Kidney (tissue), 14 donors: Measurements from ENCODE around the gene L3MBTL3. TPM values are rescaled to one million over a fixed set of nuclear protein-coding genes. Genes with fewer than 3 reads are reported as not detected.

Experiments
- DNase-seq, 5 donors: peaks; one replicate each; pipeline ENCODE4 v3.0.0-alpha.2; 2013 to 2020
- FAIRE-seq: peaks from 2 replicates; lab custom pipeline; 2012; peaks lifted over from hg19 to GRCh38; lab: Jason Lieb, UNC
- H3K27ac ChIP-seq, 2 donors: one replicate each; pipeline ENCODE4 v1.7.0; 2013; ENCODE audit warnings: low read depth in 2 of 2, low read length in 2 of 2, inconsistent platforms in 1 of 2
- H3K27me3 ChIP-seq: one replicate; pipeline ENCODE4 v1.7.1; 2013; ENCODE audit warnings: low read length, inconsistent platforms; ENCODE audit not compliant: control insufficient read depth, insufficient read depth
- H3K36me3 ChIP-seq, 3 donors: one replicate each; pipeline versions ENCODE4 v1.7.0 to v1.7.1; 2013; ENCODE audit warnings: low read length in 3 of 3, control low read depth in 1 of 3, inconsistent platforms in 1 of 3; ENCODE audit not compliant: insufficient read depth in 3 of 3, control insufficient read depth in 2 of 3
- H3K4me1 ChIP-seq, 3 donors: one replicate each; pipeline versions ENCODE4 v1.7.0 to v1.7.1; 2013; ENCODE audit warnings: low read length in 3 of 3, inconsistent platforms in 1 of 3, low read depth in 1 of 3; ENCODE audit not compliant: control insufficient read depth in 2 of 3, insufficient read depth in 2 of 3
- H3K4me3 ChIP-seq, 3 donors: one replicate each; pipeline versions ENCODE4 v1.7.0 to v1.8.1; 2013; ENCODE audit warnings: low read length in 3 of 3, control low read depth in 1 of 3, inconsistent platforms in 1 of 3
- H3K9ac ChIP-seq, 3 donors: one replicate each; pipeline versions ENCODE4 v1.7.0 to v1.7.1; 2013; ENCODE audit warnings: low read length in 3 of 3, control low read depth in 1 of 3, inconsistent platforms in 1 of 3
- H3K9me3 ChIP-seq, 3 donors: one replicate each; pipeline versions ENCODE4 v1.7.0 to v1.7.1; 2013; ENCODE audit warnings: low read length in 3 of 3, control low read depth in 1 of 3, inconsistent platforms in 1 of 3; ENCODE audit not compliant: control insufficient read depth in 2 of 3, insufficient read depth in 1 of 3
- CTCF ChIP-seq: IDR thresholded peaks from 3 replicates; pipeline ENCODE4 v1.5.1; 2012; ENCODE audit warnings: mild to moderate bottlenecking, moderate library complexity, borderline replicate concordance; ENCODE audit not compliant: insufficient read depth; ENCODE audit errors: extremely low read depth
- intact Hi-C: fragments of 100-400 bp; cut with DNase I; formaldehyde crosslinking; loops from one replicate; pipeline ENCODE4 v1.11.1; 2022
- polyA plus RNA-seq: library from polyadenylated mRNA; stranded (reverse); fragments of 350-450 nt; fragmentation: Illumina TruSeq; extraction: RNeasy Lipid Tissue Mini Kit (QIAGEN cat#74804); gene quantifications from one replicate; pipeline ENCODE4 v1.2.3, GENCODE V29; 2014; ENCODE audit warnings: low read depth, low replicate concordance; ENCODE audit not compliant: insufficient read depth
- total RNA-seq: library from RNA; stranded (reverse); fragmentation: NEBNext Ultra II Directional; extraction: Animal tissue kit (Norgen Biotek cat#: 25700); gene quantifications from one replicate; pipeline ENCODE4 v1.2.1, GENCODE V29; 2021
- donor health status: control.
- donor health status: control.
- donor health status: control.
- donor health status: control.
- donor health status: control.
- donor health status: DM: yes; HTN: yes; CAD: no.
- donor health status: Normal renal cell carcinoma (clear cell type).

Gene L3MBTL3
- total and polyA plus RNA-seq, 2 donors from 2014 or later = 4.3 to 13.0 TPM

- no peak for FAIRE-seq
- H3K9me3 ChIP-seq = no peaks in the 10 kb centered on the region
- H3K4me1 ChIP-seq = no peaks in the 10 kb centered on the region
- DNase-seq = no peak
- H3K27me3 ChIP-seq = no peaks in the 10 kb centered on the region
- H3K27ac ChIP-seq = no peak overlapping the region
- intact Hi-C loops = no loop called here
- TF ChIP-seq CTCF = no peak
- peaks cover under 1 to 9% (median 3%) of the 10 kb centered on the region in 3 donors for H3K36me3 ChIP-seq
- no peak overlapping the region for H3K4me3 ChIP-seq
- H3K9ac ChIP-seq = no peak overlapping the region
Observed at GRCh38 chr6:130046671-130047070, 28.3 kb downstream of the L3MBTL3 start.

- H3K27ac ChIP-seq = no peak overlapping the region
- FAIRE-seq (no peak), DNase-seq (no peak)
- no peak overlapping the region for H3K4me3 ChIP-seq
- no peaks in the 10 kb centered on the region for H3K4me1 ChIP-seq
- H3K27me3 ChIP-seq = no peaks in the 10 kb centered on the region
- no peak overlapping the region for H3K9ac ChIP-seq
- no peaks in the 10 kb centered on the region for H3K9me3 ChIP-seq
- no peak for TF ChIP-seq CTCF
- intact Hi-C loops = no loop called here
- peaks cover 2 to 11% (median 3%) of the 10 kb centered on the region in 3 donors for H3K36me3 ChIP-seq
Observed at GRCh38 chr6:130047088-130047995, 29.0 kb downstream of the L3MBTL3 start.

GRCh38 chr6:130050230-130050629 lies 31.8 kb downstream of the L3MBTL3 start:
- no peaks in the 10 kb centered on the region for H3K9me3 ChIP-seq
- no peaks in the 10 kb centered on the region for H3K4me1 ChIP-seq
- no peak overlapping the region for H3K4me3 ChIP-seq
- intact Hi-C loops = no loop called here
- H3K27me3 ChIP-seq = no peaks in the 10 kb centered on the region
- FAIRE-seq (no peak), DNase-seq (no peak)
- TF ChIP-seq CTCF = no peak
- no peak overlapping the region for H3K9ac ChIP-seq
- no peak overlapping the region for H3K27ac ChIP-seq
- peaks cover 4 to 26% (median 8%) of the 10 kb centered on the region in 3 donors for H3K36me3 ChIP-seq
